Stomach (tissue), 9 donors: ENCODE data around the gene DIAPH2. TPM values are rescaled to one million over a fixed set of nuclear protein-coding genes. Genes with fewer than 3 reads are reported as not detected.

Experiments
- DNase-seq, 2 donors: peaks; one replicate each; pipeline versions ENCODE4 v3.0.0 to v3.0.0-alpha.2; 2013 to 2019
- H3K27ac ChIP-seq, 5 donors: fragments of 200-600 bp in 4 of 5; sonication (generic) in 4 of 5; one replicate each; pipeline ENCODE4 v1.5.1; 2013 to 2019; ENCODE audit warnings: mild to moderate bottlenecking in 1 of 5, moderate library complexity in 1 of 5
- H3K27me3 ChIP-seq, 3 donors: fragments of 200-600 bp; sonication (generic); one replicate each; pipeline ENCODE4 v1.5.1; 2017 to 2019; ENCODE audit warnings: mixed run types in 1 of 3
- H3K36me3 ChIP-seq, 4 donors: fragments of 200-600 bp; sonication (generic); 1 replicate in 3 of 4; 2 replicates in 1 of 4; pipeline ENCODE4 v1.5.1; 2016 to 2019
- H3K4me1 ChIP-seq, 4 donors: fragments of 200-600 bp; sonication (generic); one replicate each; pipeline ENCODE4 v1.5.1; 2016 to 2019
- H3K4me3 ChIP-seq, 4 donors: fragments of 200-600 bp; sonication (generic) in 3 of 4; one replicate each; pipeline ENCODE4 v1.5.1; 2016 to 2019; ENCODE audit warnings: mild to moderate bottlenecking in 1 of 4
- H3K9me3 ChIP-seq, 4 donors: fragments of 200-600 bp; sonication (generic); one replicate each; pipeline ENCODE4 v1.5.1; 2016 to 2019
- EP300 ChIP-seq: sonication (generic); formaldehyde crosslinking; IDR thresholded peaks from one replicate; pipeline ENCODE4 v1.6.1; 2017; ENCODE audit warnings: antibody characterized with exemption
- POLR2A ChIP-seq, 4 donors: fragments of 450-650 bp; IDR thresholded peaks; one replicate each; pipeline ENCODE4 v1.6.1; 2016; ENCODE audit warnings: antibody characterized with exemption in 4 of 4, control low read depth in 2 of 4, mild to moderate bottlenecking in 1 of 4, moderate library complexity in 1 of 4
- POLR2AphosphoS5 ChIP-seq, 3 donors: sonication (generic); formaldehyde crosslinking; IDR thresholded peaks; one replicate each; pipeline ENCODE4 v1.6.1; 2016; ENCODE audit warnings: antibody characterized with exemption in 3 of 3
- WGBS, 5 donors: extraction: QIAGEN DNeasy Blood & Tissue Kit in 3 of 5; methylation state at CpG; one replicate each; pipeline versions ENCODE4 v1.1.5 to v1.1.7; 2013 to 2018; 5-methylcytosine and 5-hydroxymethylcytosine counted together
- intact Hi-C: fragments of 100-400 bp; cut with DNase I; formaldehyde crosslinking; loops from one replicate; pipeline ENCODE4 v1.15.1; 2023; ENCODE audit warnings: low total_unique reads
- polyA plus RNA-seq, 3 donors: library from polyadenylated mRNA; stranded (reverse); fragments of 200-250 nt; gene quantifications; one replicate each; pipeline ENCODE4 v1.2.3, GENCODE V29; 2013
- total RNA-seq, 5 donors: library from RNA; depleted of rRNA; stranded (reverse); fragments of >200 nt; gene quantifications; one replicate each; pipeline versions ENCODE4 v1.1.0 to v1.2.3, GENCODE V29; 2014 to 2016
- TF ChIP-seq, protein P1 (sequence below), 7 experiments: fragments of 450-650 bp in 4 of 7; fragments of 200-600 bp in 3 of 7; sonication (generic) in 3 of 7; IDR thresholded peaks; one replicate each; pipeline ENCODE4 v1.5.1; 2016 to 2019; ENCODE audit warnings: antibody characterized with exemption in 7 of 7, control low read depth in 2 of 7, mild to moderate bottlenecking in 1 of 7
- donor health status: healthy with polysubstance abuse.
- donor health status: Bipolar disorder and iron deficiency.
- donor health status: healthy.

The DIAPH2 gene
- total and polyA plus RNA-seq, 8 donors, result 5.2 to 52.5 (median 27.3) TPM

DNA sequence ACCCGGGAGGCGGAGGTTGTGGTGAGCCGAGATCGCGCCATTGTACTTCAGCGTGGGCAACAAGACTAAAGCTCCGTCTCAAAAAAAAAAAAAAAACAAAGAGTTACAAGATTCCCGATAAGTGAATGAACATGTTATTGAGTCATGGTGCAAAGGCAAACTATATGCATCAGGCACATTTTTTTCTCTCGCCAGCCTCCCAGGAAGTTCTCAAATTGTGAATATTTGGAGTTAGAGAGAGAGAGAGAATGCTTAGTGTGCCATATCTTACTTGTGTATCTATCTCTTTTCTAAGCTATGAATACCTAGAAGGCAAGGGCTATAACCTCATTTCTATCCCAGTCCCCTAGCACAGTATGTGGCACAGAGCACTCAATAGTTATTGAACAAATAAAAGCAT, 599.9 kb downstream of the DIAPH2 start:
- H3K36me3 ChIP-seq, result no peaks in the 10 kb centered on the region
- H3K4me3 ChIP-seq, result no peak overlapping the region

DNA sequence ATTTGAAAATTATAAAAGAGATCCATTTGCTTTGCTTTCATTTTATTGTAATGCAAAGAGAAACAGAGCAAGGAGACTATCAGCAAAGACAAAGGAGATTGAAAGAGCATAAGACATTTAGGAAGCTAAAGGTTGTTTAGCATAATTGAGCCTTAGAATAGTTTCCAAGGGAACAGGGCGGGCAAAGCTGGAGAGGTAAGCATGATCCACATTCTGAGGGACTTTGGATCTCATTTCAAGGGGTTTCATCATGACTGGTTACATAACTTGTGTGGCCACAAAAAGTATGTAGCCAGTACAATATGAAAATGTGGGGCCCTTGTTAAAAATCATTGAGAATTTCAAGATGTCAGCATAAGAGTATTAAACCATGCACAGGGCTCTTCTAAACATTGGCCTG, 605.6 kb downstream of the DIAPH2 start:
- no peak for TF ChIP-seq POLR2AphosphoS5 (IDR thresholded peaks at IDR 0.05)
- TF ChIP-seq POLR2A (IDR thresholded peaks at IDR 0.05), result no peak
- TF ChIP-seq, protein P1, sequence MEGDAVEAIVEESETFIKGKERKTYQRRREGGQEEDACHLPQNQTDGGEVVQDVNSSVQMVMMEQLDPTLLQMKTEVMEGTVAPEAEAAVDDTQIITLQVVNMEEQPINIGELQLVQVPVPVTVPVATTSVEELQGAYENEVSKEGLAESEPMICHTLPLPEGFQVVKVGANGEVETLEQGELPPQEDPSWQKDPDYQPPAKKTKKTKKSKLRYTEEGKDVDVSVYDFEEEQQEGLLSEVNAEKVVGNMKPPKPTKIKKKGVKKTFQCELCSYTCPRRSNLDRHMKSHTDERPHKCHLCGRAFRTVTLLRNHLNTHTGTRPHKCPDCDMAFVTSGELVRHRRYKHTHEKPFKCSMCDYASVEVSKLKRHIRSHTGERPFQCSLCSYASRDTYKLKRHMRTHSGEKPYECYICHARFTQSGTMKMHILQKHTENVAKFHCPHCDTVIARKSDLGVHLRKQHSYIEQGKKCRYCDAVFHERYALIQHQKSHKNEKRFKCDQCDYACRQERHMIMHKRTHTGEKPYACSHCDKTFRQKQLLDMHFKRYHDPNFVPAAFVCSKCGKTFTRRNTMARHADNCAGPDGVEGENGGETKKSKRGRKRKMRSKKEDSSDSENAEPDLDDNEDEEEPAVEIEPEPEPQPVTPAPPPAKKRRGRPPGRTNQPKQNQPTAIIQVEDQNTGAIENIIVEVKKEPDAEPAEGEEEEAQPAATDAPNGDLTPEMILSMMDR (IDR thresholded peaks at IDR 0.05), result no peak
- TF ChIP-seq EP300, result no peak
- no peak for DNase-seq
- H3K27me3 ChIP-seq, result no peaks in the 10 kb centered on the region
- no peaks in the 10 kb centered on the region for H3K4me1 ChIP-seq
- H3K27ac ChIP-seq, result no peak overlapping the region
- H3K9me3 ChIP-seq, result no peaks in the 10 kb centered on the region
- no peaks in the 10 kb centered on the region for H3K36me3 ChIP-seq
- H3K4me3 ChIP-seq, result no peak overlapping the region
- 81 to 100% (median 92%) methylated on average over 1 of the region's 1 CpG for WGBS, 5 donors
- intact Hi-C loops, result no loop called here

More for the DNA sequence above, 599.9 kb downstream of the DIAPH2 start:
- Histone ChIP-seq H3K9me3 (no peaks in the 10 kb centered on the region), H3K27me3 (no peaks in the 10 kb centered on the region), H3K4me1 (no peaks in the 10 kb centered on the region), H3K27ac (no peak overlapping the region)
- 92 to 98% (median 95%) methylated on average over 9 of the region's 9 CpGs for WGBS, 5 donors
- intact Hi-C loops, result no loop called here
- TF ChIP-seq, protein P1 (IDR thresholded peaks at IDR 0.05), result no peak
- DNase-seq, result no peak

DNA sequence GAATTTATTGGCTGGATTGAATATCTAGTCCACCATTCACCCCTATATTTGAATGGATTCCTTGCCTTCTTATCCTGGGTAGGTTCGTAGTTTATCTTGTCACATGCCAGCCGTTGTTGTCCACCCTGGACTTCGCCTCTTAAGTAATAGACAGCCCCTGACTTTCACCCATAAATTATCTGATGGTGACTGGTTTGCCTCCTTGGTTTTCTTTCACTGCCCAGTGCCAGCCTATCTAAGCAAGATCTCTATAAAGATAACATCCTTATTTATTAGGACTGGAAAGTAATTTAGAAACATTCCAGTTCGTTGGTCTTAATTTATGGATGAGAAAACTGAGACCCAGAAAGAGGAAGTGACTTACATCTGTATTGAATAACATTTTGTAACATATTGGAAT, 609.4 kb downstream of the DIAPH2 start:
- Histone ChIP-seq H3K27me3 (no peaks in the 10 kb centered on the region), H3K36me3 (no peaks in the 10 kb centered on the region), H3K4me3 (no peak overlapping the region), H3K27ac (no peak overlapping the region), H3K9me3 (no peaks in the 10 kb centered on the region), H3K4me1 (no peaks in the 10 kb centered on the region)
- intact Hi-C loops, result no loop called here
- no peak for DNase-seq
- TF ChIP-seq POLR2A (IDR thresholded peaks at IDR 0.05), result no peak
- no peak for TF ChIP-seq EP300
- TF ChIP-seq POLR2AphosphoS5 (IDR thresholded peaks at IDR 0.05), result no peak
- TF ChIP-seq, protein P1 (IDR thresholded peaks at IDR 0.05), result no peak
- 62 to 87% (median 67%) methylated on average over 4 of the region's 4 CpGs for WGBS, 5 donors

DNA sequence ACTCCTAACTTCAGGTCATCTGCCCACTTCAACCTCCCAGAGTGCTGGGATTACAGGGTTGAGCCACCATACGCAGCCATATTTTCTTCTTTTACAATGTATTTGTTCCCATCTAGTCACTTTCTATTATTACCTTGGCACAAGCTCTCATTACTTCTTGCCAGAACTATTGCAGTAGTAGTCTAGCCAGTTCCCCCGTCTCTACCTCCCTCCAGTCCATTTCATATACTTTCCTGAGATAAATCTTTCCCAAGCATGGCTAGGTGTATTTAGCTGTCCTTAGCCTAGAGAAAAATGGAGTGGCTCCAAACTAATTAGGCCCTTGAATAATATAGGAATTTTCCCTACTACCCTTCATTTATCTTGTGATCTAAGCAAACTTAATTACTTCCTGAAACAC, 611.3 kb downstream of the DIAPH2 start:
- H3K4me1 ChIP-seq, result no peaks in the 10 kb centered on the region
- H3K36me3 ChIP-seq, result no peaks in the 10 kb centered on the region
- no peaks in the 10 kb centered on the region for H3K9me3 ChIP-seq
- intact Hi-C loops, result no loop called here
- H3K27ac ChIP-seq, result no peak overlapping the region
- no peaks in the 10 kb centered on the region for H3K27me3 ChIP-seq
- no peak for DNase-seq
- 80 to 93% (median 91%) methylated on average over 2 of the region's 2 CpGs for WGBS, 5 donors
- TF ChIP-seq EP300 (no peak), POLR2AphosphoS5 (IDR thresholded peaks at IDR 0.05) (no peak), POLR2A (IDR thresholded peaks at IDR 0.05) (no peak)
- TF ChIP-seq, protein P1 (IDR thresholded peaks at IDR 0.05), result no peak
- no peak overlapping the region for H3K4me3 ChIP-seq
